HG02759 (cell line): ENCODE data around the gene SLC22A16.
"Not testable (repeated sequence)": the region's sequence is repeated elsewhere in the genome, so short reads cannot be mapped to it uniquely, and the experiment has no call there.

Experiments used
- ATAC-seq: cut with Tn5 transposase; IDR thresholded peaks from one replicate; pipeline ENCODE4 v1.9.1; 2021; ENCODE audit warnings: mild to moderate bottlenecking, moderate library complexity; ENCODE audit not compliant: unreplicated experiment

The SLC22A16 gene

GRCh38 chr6:110476046-110476849 is at the start of gene SLC22A16:
Gene SLC22A16, minus strand, starts transcription at chr6:110476613. Its CDS starts 39 bp downstream, at chr6:110476574.
- ATAC-seq: no peak

- ATAC-seq: no peak
Measured at GRCh38 chr6:110525001-110525400, 48.6 kb upstream of the SLC22A16 start.

DNA sequence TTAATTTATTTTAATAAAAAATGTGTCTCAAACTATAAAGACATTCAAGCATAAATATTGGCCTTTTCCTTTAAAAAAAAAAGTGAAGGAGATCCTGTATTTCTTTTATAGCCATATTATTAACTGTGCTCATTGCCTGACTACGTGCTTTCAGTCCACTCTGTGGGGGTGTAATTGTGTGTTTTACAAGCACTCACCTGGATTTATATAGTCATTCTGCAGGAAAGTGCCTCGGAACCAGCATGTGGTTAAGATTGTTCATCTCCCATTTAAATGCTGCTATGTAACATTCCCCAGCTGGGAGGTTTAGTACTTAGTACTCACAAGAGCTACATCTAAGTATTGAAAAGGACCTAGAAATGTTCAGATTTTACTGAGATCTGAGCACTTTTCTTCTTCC is 47.9 kb upstream of the SLC22A16 start:
- ATAC-seq: no peak

GRCh38 chr6:110523451-110524021 is 47.1 kb upstream of the SLC22A16 start:
- ATAC-seq: no peak

DNA sequence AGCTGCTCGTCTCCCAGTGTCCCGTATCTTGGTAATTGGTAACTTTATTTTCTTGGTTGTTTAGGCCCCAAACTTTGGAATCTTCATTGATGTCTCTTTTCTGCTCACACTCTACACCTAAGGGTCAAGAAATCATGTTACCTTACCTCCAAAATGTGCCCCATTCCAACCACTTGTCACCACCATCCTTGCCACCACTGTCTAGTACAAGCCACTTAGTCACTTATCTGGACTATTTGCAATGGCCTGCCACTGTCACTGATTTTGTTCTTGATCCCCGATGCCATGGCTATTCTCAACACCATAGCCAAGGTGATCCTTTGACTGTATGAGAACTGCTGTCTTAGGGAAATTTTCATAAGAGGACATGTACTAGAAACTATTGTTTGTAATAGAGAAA is 46.0 kb upstream of the SLC22A16 start:
- ATAC-seq: no peak

DNA sequence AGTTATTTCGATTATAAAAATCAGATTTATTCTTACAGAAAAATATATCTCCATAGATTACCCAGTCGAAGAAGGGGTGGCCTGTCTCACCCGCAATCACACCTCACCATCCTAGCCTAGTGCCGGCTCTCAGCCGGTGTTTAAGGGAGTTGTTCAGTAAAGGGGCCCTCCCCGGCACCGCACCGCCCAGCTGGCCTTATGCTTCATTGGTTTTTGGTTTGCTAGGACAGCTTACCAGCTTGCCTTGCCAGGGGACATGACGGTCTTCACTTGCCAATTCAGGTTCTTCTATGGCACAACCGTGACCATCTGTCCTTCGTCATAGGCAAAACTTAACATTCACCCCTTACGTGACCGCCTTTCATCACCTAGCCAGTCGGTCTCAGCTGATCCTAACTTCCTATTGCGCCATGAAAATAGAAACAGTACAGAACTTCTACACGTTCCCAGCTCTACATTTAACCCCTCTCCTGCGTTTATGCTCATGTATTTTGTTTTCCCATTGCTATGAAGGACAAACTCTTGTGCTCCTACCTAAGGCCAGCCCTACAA is 44.7 kb upstream of the SLC22A16 start:
- ATAC-seq: no peak

- ATAC-seq: no peak
Measured at GRCh38 chr6:110520209-110520965, 44.0 kb upstream of the SLC22A16 start.

DNA sequence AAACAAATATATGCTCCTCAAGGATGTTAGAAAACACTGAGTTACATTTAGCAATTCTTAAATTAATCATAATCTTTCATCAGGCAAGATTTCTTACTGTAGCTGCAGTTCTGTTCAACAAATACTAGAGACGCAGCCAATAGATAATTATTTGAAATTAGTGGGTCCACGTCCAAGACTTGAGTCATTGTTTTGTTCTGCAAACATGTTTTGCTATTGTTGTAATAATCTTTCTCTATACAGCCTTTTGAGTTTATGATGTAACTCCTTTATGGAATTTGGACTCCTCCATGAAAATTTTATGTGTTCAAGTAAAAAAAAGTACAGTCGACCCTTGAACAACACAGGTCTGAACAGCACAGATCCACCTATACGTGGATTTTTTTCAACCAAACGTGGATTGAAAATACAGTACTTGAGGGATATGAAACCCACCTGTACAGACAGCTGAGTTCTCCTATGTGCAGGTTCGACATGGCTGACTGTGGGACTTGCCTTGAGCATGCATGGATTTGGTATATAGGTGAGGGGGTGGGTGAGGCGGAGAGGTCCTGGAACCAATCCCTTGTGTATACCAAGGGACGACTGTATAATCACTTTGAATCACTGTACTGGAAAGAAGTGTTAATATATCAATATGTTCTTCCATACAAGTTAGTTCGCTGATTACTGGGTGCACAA is 41.3 kb upstream of the SLC22A16 start:
- ATAC-seq: no peak

DNA sequence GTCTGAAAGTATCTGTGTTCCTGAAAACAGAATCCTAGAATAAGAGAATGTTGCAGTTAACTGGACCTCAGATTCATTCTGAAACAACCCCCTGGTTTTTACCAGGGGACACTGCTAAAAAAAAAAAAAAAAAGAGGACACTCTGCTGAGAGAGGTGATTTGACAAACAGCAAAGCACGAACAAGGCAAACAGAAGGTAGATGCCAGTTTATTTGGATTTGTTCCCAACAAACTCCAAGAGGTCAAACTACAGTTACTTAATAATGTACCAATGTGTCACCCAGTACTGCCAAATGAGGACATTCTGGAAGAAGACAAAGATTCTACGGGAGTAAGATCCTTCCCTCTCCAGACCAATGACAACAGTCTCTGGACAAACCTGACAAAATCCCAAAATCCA is 40.6 kb upstream of the SLC22A16 start:
- ATAC-seq: no peak

- no peak for ATAC-seq
Measured at GRCh38 chr6:110514818-110515217, 38.4 kb upstream of the SLC22A16 start.

DNA sequence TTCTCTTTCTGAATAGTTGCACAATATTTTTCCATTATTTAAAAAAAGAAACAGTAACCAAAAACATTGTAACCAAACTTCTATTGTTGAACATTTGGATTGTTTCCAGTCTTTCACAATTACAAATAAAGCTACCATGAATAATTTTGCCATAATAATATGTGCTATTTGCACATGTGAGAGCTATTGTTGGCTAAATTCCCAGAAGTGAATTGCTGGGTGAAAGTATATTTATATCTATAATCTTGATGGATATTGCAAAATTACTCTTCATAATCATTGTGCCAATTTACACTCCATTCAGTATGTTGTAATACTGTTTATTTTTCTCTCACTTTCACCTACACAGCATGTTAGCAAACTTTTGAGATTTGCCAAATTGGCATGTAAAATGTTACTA is 36.6 kb upstream of the SLC22A16 start:
- no peak for ATAC-seq

- ATAC-seq: not testable (repeated sequence)
Measured at GRCh38 chr6:110512549-110512948, 36.1 kb upstream of the SLC22A16 start.

GRCh38 chr6:110511401-110511800 is 35.0 kb upstream of the SLC22A16 start:
- ATAC-seq: no peak

DNA sequence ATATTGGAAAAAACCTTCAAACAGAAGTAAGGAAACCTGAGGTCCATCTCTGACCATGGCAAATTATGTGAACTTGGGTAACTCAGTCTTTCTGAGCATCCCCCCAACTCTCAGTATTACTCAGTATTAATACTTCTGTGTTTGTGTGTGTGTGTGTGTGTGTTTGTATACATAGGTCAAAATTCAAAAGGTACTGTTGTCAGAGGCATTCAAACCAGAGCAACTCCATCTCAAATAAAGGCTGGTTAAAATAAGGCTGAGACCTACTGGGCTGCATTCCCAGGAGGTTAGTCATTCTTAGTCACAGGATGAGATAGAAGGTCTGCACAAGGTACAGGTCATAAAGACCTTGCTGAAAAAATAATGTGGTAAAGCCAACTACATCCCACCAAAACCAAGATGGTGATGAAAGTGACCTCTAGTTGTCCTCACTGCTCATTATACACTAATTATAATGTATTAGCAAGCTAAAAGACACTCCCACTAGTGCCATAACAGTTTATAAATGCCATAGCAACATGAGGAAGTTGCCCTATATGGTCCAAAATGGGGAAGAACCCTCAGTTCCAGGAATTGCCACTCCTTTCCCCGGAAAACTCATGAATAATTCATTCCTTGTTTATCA is 33.3 kb upstream of the SLC22A16 start:
- ATAC-seq: no peak

DNA sequence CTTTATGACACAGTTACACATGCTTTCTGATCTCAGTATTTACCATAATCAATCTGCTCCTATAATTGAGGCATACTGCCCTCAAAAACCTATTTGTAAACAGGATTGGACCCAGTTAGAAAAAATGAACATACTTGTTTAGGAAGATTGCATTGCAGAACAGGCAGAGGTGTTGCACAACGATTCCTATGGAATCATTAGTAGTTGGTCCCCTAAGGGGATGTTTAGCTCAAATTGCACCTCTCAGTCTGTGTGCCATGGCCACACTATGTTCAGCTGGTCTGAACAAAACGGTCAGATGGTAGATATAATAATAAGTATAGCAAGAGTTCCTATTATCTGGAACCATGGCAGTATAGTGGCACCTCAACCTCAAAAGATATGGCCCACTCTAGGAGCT is 28.5 kb upstream of the SLC22A16 start:
- not testable (repeated sequence) for ATAC-seq

- no peak for ATAC-seq
Measured at GRCh38 chr6:110495949-110496348, 19.5 kb upstream of the SLC22A16 start.

- no peak for ATAC-seq
Measured at GRCh38 chr6:110493253-110493800, 16.9 kb upstream of the SLC22A16 start.

GRCh38 chr6:110492584-110492983 is 16.2 kb upstream of the SLC22A16 start:
- no peak for ATAC-seq

- no peak for ATAC-seq
Measured at GRCh38 chr6:110491644-110492317, 15.4 kb upstream of the SLC22A16 start.

GRCh38 chr6:110491299-110491643 is 14.9 kb upstream of the SLC22A16 start:
- ATAC-seq: no peak
